Suppressor macrophage treated with lipopolysaccharide for 4 hours (primary cell): ENCODE measurements around the gene SAMD11.

Experiments used
- DNase-seq: peaks from one replicate; pipeline ENCODE4 v3.0.0-alpha.2; 2020

Gene SAMD11

GRCh38 chr1:918843-919242 is 4.9 kb upstream of the SAMD11 start:
- DNase-seq = no peak

- no peak for DNase-seq
Measured at GRCh38 chr1:919271-919872, 4.4 kb upstream of the SAMD11 start.

GRCh38 chr1:920010-920409 is 3.7 kb upstream of the SAMD11 start:
- DNase-seq = no peak

- DNase-seq = no peak
Measured at GRCh38 chr1:920521-920920, 3.2 kb upstream of the SAMD11 start.

GRCh38 chr1:921011-921837 is 2.5 kb upstream of the SAMD11 start:
- DNase-seq = peak; percentile 79

GRCh38 chr1:923991-924655 is 400 bp downstream of the SAMD11 start:
- no peak for DNase-seq

- peak; percentile 37 for DNase-seq
Measured at GRCh38 chr1:924656-925560, 1.2 kb downstream of the SAMD11 start.

- DNase-seq = no peak
Measured at GRCh38 chr1:925561-926421, 2.1 kb downstream of the SAMD11 start.

- DNase-seq = no peak
Measured at GRCh38 chr1:927234-927633, 3.5 kb downstream of the SAMD11 start.

GRCh38 chr1:927748-928147 is 4.0 kb downstream of the SAMD11 start:
- no peak for DNase-seq

GRCh38 chr1:928825-929661 is 5.3 kb downstream of the SAMD11 start:
- no peak for DNase-seq

GRCh38 chr1:929712-930632 is 6.2 kb downstream of the SAMD11 start:
- DNase-seq = no peak

- DNase-seq = no peak
Measured at GRCh38 chr1:930633-931138, 7.0 kb downstream of the SAMD11 start.

GRCh38 chr1:931380-932172 is 7.9 kb downstream of the SAMD11 start:
- DNase-seq = no peak

GRCh38 chr1:932173-932510 is 8.4 kb downstream of the SAMD11 start:
- DNase-seq = no peak

- DNase-seq = no peak
Measured at GRCh38 chr1:932776-933602, 9.3 kb downstream of the SAMD11 start.

GRCh38 chr1:933603-933940 is 9.8 kb downstream of the SAMD11 start:
- no peak for DNase-seq
